Measurements from ENCODE around the gene ACAD8. TPM values are rescaled to one million over a fixed set of nuclear protein-coding genes. Genes with fewer than 3 reads are reported as not detected.

Gene ACAD8
- total and polyA plus RNA-seq, 12 donors: 21.6 to 52.2 (median 38.7) TPM

DNA sequence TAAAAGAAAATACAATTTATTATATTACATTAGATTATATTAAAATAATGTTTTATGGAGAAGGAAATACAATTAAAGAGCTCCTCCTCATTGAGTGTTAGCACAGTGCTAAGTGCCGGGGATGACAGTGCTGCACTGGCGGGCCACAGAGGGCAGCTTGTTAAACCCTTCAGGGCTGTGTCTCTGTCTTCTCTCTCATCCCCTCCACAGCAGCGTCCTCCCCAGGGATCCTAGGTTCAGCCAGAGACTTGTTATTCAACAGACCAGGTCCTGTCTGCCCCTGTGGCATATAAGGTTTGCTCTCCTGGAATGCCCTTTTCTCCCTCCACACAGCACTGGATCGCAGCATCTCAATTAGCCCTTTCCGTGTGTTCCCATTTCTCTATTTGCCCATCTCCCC is 14.4 kb upstream of the ACAD8 start:
- intact Hi-C loops (cut with DNase I): no loop called here
- peaks cover 0 to 21% (median 5%) of the 10 kb centered on the region in 9 donors for H3K4me1 ChIP-seq
- 92 to 97% methylated on average over 5 of the region's 5 CpGs for WGBS, 2 donors
- H3K27me3 ChIP-seq: no peaks in the 10 kb centered on the region
- no peak overlapping the region for H3K4me3 ChIP-seq
- DNase-seq (no peak), ATAC-seq (no peak)
- peaks cover 0 to 93% (median 43%) of the 10 kb centered on the region in 9 donors for H3K36me3 ChIP-seq
- TF ChIP-seq, protein P1, sequence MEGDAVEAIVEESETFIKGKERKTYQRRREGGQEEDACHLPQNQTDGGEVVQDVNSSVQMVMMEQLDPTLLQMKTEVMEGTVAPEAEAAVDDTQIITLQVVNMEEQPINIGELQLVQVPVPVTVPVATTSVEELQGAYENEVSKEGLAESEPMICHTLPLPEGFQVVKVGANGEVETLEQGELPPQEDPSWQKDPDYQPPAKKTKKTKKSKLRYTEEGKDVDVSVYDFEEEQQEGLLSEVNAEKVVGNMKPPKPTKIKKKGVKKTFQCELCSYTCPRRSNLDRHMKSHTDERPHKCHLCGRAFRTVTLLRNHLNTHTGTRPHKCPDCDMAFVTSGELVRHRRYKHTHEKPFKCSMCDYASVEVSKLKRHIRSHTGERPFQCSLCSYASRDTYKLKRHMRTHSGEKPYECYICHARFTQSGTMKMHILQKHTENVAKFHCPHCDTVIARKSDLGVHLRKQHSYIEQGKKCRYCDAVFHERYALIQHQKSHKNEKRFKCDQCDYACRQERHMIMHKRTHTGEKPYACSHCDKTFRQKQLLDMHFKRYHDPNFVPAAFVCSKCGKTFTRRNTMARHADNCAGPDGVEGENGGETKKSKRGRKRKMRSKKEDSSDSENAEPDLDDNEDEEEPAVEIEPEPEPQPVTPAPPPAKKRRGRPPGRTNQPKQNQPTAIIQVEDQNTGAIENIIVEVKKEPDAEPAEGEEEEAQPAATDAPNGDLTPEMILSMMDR (IDR thresholded peaks at IDR 0.05): no peak
- no peaks in the 10 kb centered on the region for H3K9me3 ChIP-seq
- H3K27ac ChIP-seq: no peak overlapping the region

DNA sequence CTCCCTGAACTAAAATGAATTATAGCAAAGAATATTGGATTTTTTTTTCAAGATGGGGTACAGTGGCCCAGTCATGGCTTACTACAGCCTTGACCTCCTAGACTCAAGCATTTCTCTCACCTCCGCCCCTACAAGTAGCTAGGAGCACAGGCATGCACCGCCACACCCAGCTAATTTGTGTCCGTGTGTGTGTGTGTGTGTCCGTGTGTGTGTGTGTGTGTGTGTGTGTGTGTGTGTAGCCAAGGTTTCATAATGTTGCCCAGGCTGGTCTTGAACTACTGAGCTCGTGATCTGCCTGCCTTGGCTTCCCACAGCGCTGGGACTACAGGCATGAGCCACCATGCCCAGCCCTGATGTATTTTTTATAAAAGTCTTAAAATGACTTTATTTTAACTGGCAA is 12.8 kb upstream of the ACAD8 start:
- WGBS, 2 donors: 72 to 76% methylated on average over 6 of the region's 6 CpGs
- no peak overlapping the region for H3K4me3 ChIP-seq
- peaks cover 0 to 5% (median 0%) of the 10 kb centered on the region in 9 donors for H3K4me1 ChIP-seq
- TF ChIP-seq, protein P1 (IDR thresholded peaks at IDR 0.05): no peak
- DNase-seq (no peak), ATAC-seq (no peak)
- no peaks in the 10 kb centered on the region for H3K9me3 ChIP-seq
- H3K36me3 ChIP-seq: peaks cover 0 to 98% (median 59%) of the 10 kb centered on the region in 9 donors
- intact Hi-C loops (cut with DNase I): no loop called here
- H3K27ac ChIP-seq: no peak overlapping the region
- H3K27me3 ChIP-seq: no peaks in the 10 kb centered on the region

DNA sequence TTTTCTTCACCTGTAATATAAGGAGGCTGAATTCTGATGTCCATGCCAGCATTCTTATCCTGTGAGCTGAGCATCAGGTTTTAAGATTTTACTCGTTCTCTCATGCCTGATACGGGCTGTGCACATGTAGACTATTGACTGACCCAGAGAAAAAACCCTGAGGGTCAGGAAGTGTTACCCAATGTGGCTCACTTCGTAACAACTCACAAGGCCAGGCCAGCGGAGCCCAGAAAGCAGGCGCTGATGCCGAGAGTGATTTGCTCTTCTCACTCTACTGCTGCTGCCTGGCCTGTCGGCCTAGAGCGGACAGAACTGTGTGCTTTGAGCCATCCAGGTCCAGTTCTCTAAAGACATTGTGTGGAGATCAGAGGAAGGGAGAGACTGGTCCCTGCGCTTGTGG is 11.0 kb upstream of the ACAD8 start:
- DNase-seq: no peak
- no peaks in the 10 kb centered on the region for H3K27me3 ChIP-seq
- H3K4me3 ChIP-seq: no peak overlapping the region
- WGBS, 2 donors: 90 to 91% methylated on average over 9 of the region's 9 CpGs
- H3K36me3 ChIP-seq: peaks cover 0 to 98% (median 72%) of the 10 kb centered on the region in 9 donors
- no peaks in the 10 kb centered on the region for H3K9me3 ChIP-seq
- ATAC-seq: no peak
- TF ChIP-seq, protein P1 (IDR thresholded peaks at IDR 0.05): no peak
- intact Hi-C loops (cut with DNase I): no loop called here
- H3K4me1 ChIP-seq: no peaks in the 10 kb centered on the region
- no peak overlapping the region for H3K27ac ChIP-seq

DNA sequence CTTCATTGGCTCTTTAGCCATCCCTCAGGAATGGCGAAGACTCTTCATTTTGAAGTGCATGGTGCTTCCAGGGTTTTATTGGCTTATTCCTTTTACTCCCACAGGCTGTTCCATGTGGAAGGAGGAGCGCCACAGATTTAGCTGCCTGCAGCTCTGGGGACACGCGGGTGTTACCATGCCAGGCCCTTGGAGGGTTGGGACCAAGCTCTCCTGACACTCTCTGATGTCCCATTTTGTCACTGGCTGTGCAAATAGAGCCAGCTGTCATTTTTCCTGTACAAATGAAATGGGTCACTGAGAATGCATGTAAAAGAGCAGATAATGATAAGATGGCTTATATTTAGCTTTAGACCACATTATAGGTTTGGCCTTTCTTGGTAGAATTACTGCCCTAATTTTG is 9.5 kb upstream of the ACAD8 start:
- 94 to 96% methylated on average over 4 of the region's 4 CpGs for WGBS, 2 donors
- ATAC-seq: no peak

More for the DNA sequence above, 9.5 kb upstream of the ACAD8 start:
- peaks cover 0 to 99% (median 86%) of the 10 kb centered on the region in 9 donors for H3K36me3 ChIP-seq
- H3K4me1 ChIP-seq: no peaks in the 10 kb centered on the region
- TF ChIP-seq, protein P1 (IDR thresholded peaks at IDR 0.05): no peak
- no peaks in the 10 kb centered on the region for H3K9me3 ChIP-seq
- intact Hi-C loops (cut with DNase I): no loop called here
- no peak for DNase-seq
- H3K27me3 ChIP-seq: no peaks in the 10 kb centered on the region
- H3K4me3 ChIP-seq: no peak overlapping the region
- no peak overlapping the region for H3K27ac ChIP-seq
